ENCODE measurements around the gene UBE2E1. TPM values are rescaled to one million over a fixed set of nuclear protein-coding genes. Genes with fewer than 3 reads are reported as not detected.
"Not testable (repeated sequence)": the region's sequence is repeated elsewhere in the genome, so short reads cannot be mapped to it uniquely, and the experiment has no call there.

The UBE2E1 gene
- polyA plus RNA-seq, 4 donors, result 139 to 160 (median 149) TPM

- no peak for DNase-seq (ENCODE audit: low read depth in 4 of 4, low spot score in 2 of 4)
These were observed 108.4 kb downstream of the UBE2E1 start for GRCh38 chr3:23913873-23914743.

- no peak for DNase-seq (ENCODE audit: low read depth in 4 of 4, low spot score in 2 of 4)
These were observed 109.9 kb downstream of the UBE2E1 start for GRCh38 chr3:23915537-23916108.

- DNase-seq (ENCODE audit: low read depth in 4 of 4, low spot score in 2 of 4), result no peak
These were observed 110.6 kb downstream of the UBE2E1 start for GRCh38 chr3:23916152-23916885.

GRCh38 chr3:23916886-23917678 lies 111.3 kb downstream of the UBE2E1 start, which contains the start of the genes NKIRAS1 and RPL15:
Gene NKIRAS1, minus strand, starts transcription at chr3:23916990. Its CDS starts 6,086 bp downstream, at chr3:23910904.
Gene RPL15, plus strand, starts transcription at chr3:23917132. Its CDS starts 728 bp downstream, at chr3:23917860.
- peak; percentile 92 to 95 (median 94) for DNase-seq (ENCODE audit: low read depth in 4 of 4, low spot score in 2 of 4)

- DNase-seq (ENCODE audit: low read depth in 4 of 4, low spot score in 2 of 4), result peak in 1 of 4 donors; percentile 34
These were observed 112.0 kb downstream of the UBE2E1 start for GRCh38 chr3:23917679-23918303.

GRCh38 chr3:23918331-23918730 lies 112.6 kb downstream of the UBE2E1 start:
- DNase-seq (ENCODE audit: low read depth in 4 of 4, low spot score in 2 of 4), result not testable (repeated sequence)

- no peak for DNase-seq (ENCODE audit: low read depth in 4 of 4, low spot score in 2 of 4)
These were observed 113.9 kb downstream of the UBE2E1 start for GRCh38 chr3:23919628-23920027.

- DNase-seq (ENCODE audit: low read depth in 4 of 4, low spot score in 2 of 4), result no peak
These were observed 114.4 kb downstream of the UBE2E1 start for GRCh38 chr3:23920151-23920655.

GRCh38 chr3:23921052-23921511 lies 115.3 kb downstream of the UBE2E1 start:
- no peak for DNase-seq (ENCODE audit: low read depth in 4 of 4, low spot score in 2 of 4)

GRCh38 chr3:23923786-23924185 lies 118.0 kb downstream of the UBE2E1 start:
- peak in 1 of 4 donors; percentile 57 for DNase-seq (ENCODE audit: low read depth in 4 of 4, low spot score in 2 of 4)

- DNase-seq (ENCODE audit: low read depth in 4 of 4, low spot score in 2 of 4), result no peak
These were observed 120.5 kb downstream of the UBE2E1 start for GRCh38 chr3:23926246-23926645.

- no peak for DNase-seq (ENCODE audit: low read depth in 4 of 4, low spot score in 2 of 4)
These were observed 121.0 kb downstream of the UBE2E1 start for GRCh38 chr3:23926736-23927135.

- no peak for DNase-seq (ENCODE audit: low read depth in 4 of 4, low spot score in 2 of 4)
These were observed 122.8 kb downstream of the UBE2E1 start for GRCh38 chr3:23928524-23928923.

GRCh38 chr3:23931597-23931996 lies 125.8 kb downstream of the UBE2E1 start:
- no peak for DNase-seq (ENCODE audit: low read depth in 4 of 4, low spot score in 2 of 4)

GRCh38 chr3:23932571-23932970 lies 126.8 kb downstream of the UBE2E1 start:
- no peak for DNase-seq (ENCODE audit: low read depth in 4 of 4, low spot score in 2 of 4)

GRCh38 chr3:23934253-23934652 lies 128.5 kb downstream of the UBE2E1 start:
- no peak for DNase-seq (ENCODE audit: low read depth in 4 of 4, low spot score in 2 of 4)

- no peak for DNase-seq (ENCODE audit: low read depth in 4 of 4, low spot score in 2 of 4)
These were observed 131.5 kb downstream of the UBE2E1 start for GRCh38 chr3:23937296-23937695.

- no peak for DNase-seq (ENCODE audit: low read depth in 4 of 4, low spot score in 2 of 4)
These were observed 132.9 kb downstream of the UBE2E1 start for GRCh38 chr3:23938688-23939087.

GRCh38 chr3:23940775-23941174 lies 135.0 kb downstream of the UBE2E1 start:
- no peak for DNase-seq (ENCODE audit: low read depth in 4 of 4, low spot score in 2 of 4)

Data from left renal cortex interstitium (tissue), 4 donors.